NCI-H446 (cell line): ENCODE results near the gene ST7.
A peak's percentile ranks its signal among the peaks of the same experiment; 100 is the strongest.

ENCODE experiments used
- DNase-seq, 2 experiments: peaks; one replicate each; lab custom pipeline; 2025; lab: John Stamatoyannopoulos, UW

Gene ST7

GRCh38 chr7:117067340-117067739 lies 114.0 kb downstream of the ST7 start:
- DNase-seq, result no peak

- DNase-seq, result peak; percentile 13 to 71
Measured at GRCh38 chr7:117068511-117069145, 115.3 kb downstream of the ST7 start.

GRCh38 chr7:117069379-117069778 lies 116.1 kb downstream of the ST7 start:
- no peak for DNase-seq

GRCh38 chr7:117071551-117071950 lies 118.2 kb downstream of the ST7 start:
- no peak for DNase-seq

GRCh38 chr7:117072620-117073118 lies 119.4 kb downstream of the ST7 start:
- DNase-seq, result peak; percentile 87 to 90

- no peak for DNase-seq
Measured at GRCh38 chr7:117074378-117074777, 121.1 kb downstream of the ST7 start.

- DNase-seq, result no peak
Measured at GRCh38 chr7:117075934-117076333, 122.6 kb downstream of the ST7 start.

- no peak for DNase-seq
Measured at GRCh38 chr7:117076426-117076943, 123.2 kb downstream of the ST7 start.

GRCh38 chr7:117077658-117078057 lies 124.4 kb downstream of the ST7 start:
- DNase-seq, result no peak

GRCh38 chr7:117082647-117083046 lies 129.3 kb downstream of the ST7 start:
- DNase-seq, result no peak

- DNase-seq, result peak in 1 of 2 experiments; percentile 38
Measured at GRCh38 chr7:117083648-117084047, 130.3 kb downstream of the ST7 start.

GRCh38 chr7:117084286-117084685 lies 131.0 kb downstream of the ST7 start:
- no peak for DNase-seq

- DNase-seq, result no peak
Measured at GRCh38 chr7:117085275-117085674, 132.0 kb downstream of the ST7 start.

- no peak for DNase-seq
Measured at GRCh38 chr7:117085769-117086463, 132.6 kb downstream of the ST7 start.

- no peak for DNase-seq
Measured at GRCh38 chr7:117086788-117087187, 133.5 kb downstream of the ST7 start.

GRCh38 chr7:117087639-117088396 lies 134.5 kb downstream of the ST7 start:
- DNase-seq, result no peak

- DNase-seq, result no peak
Measured at GRCh38 chr7:117088623-117089194, 135.4 kb downstream of the ST7 start.

GRCh38 chr7:117090791-117091190 lies 137.5 kb downstream of the ST7 start:
- no peak for DNase-seq

- DNase-seq, result no peak
Measured at GRCh38 chr7:117091721-117092120, 138.4 kb downstream of the ST7 start.

- DNase-seq, result no peak
Measured at GRCh38 chr7:117092785-117093184, 139.5 kb downstream of the ST7 start.

GRCh38 chr7:117094457-117094856 lies 141.2 kb downstream of the ST7 start:
- DNase-seq, result no peak

- DNase-seq, result no peak
Measured at GRCh38 chr7:117095055-117095454, 141.8 kb downstream of the ST7 start.
